IMR-90 (cell line): ENCODE results near the gene CTAGE1. TPM values are rescaled to one million over a fixed set of nuclear protein-coding genes. Genes with fewer than 3 reads are reported as not detected.

Experiments
- ATAC-seq: fragments of 200-7000 bp; cut with Tn5 transposase; 2 replicates; pipeline ENCODE4 v1.9.1; 2020; ENCODE audit warnings: low read depth, mild to moderate bottlenecking, moderate library complexity
- BruUV-seq: library from RNA; stranded (reverse); fragments of 400-500 nt; replicated peaks from 2 replicates; lab custom pipeline; 2021; lab: Mats Ljungman, UMichigan
- CTCF ChIA-PET: fragments of 300-600 bp; formaldehyde crosslinking; extraction: SDS; loops from one replicate; lab custom pipeline; 2021; ENCODE audit warnings: antibody characterized with exemption; lab: Yijun Ruan, JAX
- POLR2A ChIA-PET: fragments of 300-600 bp; sonication (Branson Sonifier 250); formaldehyde crosslinking; loops from one replicate; lab custom pipeline; 2022; ENCODE audit warnings: antibody characterized with exemption; ENCODE audit not compliant: unreplicated experiment; lab: Charles Lee
- DNase-seq: peaks from one replicate; pipeline ENCODE4 v3.0.0; 2013
- H2AFZ ChIP-seq: replicated peaks from 2 replicates; pipeline ENCODE3; 2013; ENCODE audit warnings: low read length, mild to moderate bottlenecking; ENCODE audit not compliant: poor library complexity
- H2AK5ac ChIP-seq: 2 replicates; pipeline ENCODE4 v1.6.1; 2013; ENCODE audit warnings: low read depth, low read length, inconsistent platforms
- H2AK9ac ChIP-seq: replicated peaks from 2 replicates; pipeline ENCODE3; 2013; ENCODE audit warnings: mild to moderate bottlenecking, low read depth, low read length, moderate library complexity; ENCODE audit not compliant: poor library complexity
- H2BK120ac ChIP-seq: 2 replicates; pipeline ENCODE4 v1.6.1; 2013; ENCODE audit warnings: low read depth, low read length, inconsistent platforms
- H2BK15ac ChIP-seq: 3 replicates; pipeline ENCODE4 v1.6.1; 2013; ENCODE audit warnings: low read depth, low read length, inconsistent platforms
- H2BK20ac ChIP-seq: 2 replicates; pipeline ENCODE4 v1.6.1; 2013; ENCODE audit warnings: low read depth, mild to moderate bottlenecking, inconsistent platforms, low read length, moderate library complexity
- H2BK5ac ChIP-seq: 2 replicates; pipeline ENCODE4 v1.6.1; 2013; ENCODE audit warnings: mild to moderate bottlenecking, low read depth, low read length, inconsistent platforms; ENCODE audit not compliant: poor library complexity, severe bottlenecking
- H3K14ac ChIP-seq: replicated peaks from 2 replicates; pipeline ENCODE4 v1.6.1; 2013; ENCODE audit warnings: low read depth, low read length, inconsistent platforms
- H3K18ac ChIP-seq: 2 replicates; pipeline ENCODE4 v1.6.1; 2013; ENCODE audit warnings: low read depth, low read length, control low read depth
- H3K23ac ChIP-seq: 2 replicates; pipeline ENCODE4 v1.6.1; 2013; ENCODE audit warnings: low read depth, low read length, inconsistent platforms
- H3K27ac ChIP-seq: 2 replicates; pipeline ENCODE4 v1.5.1; 2013; ENCODE audit warnings: mild to moderate bottlenecking, control low read depth, low read length; ENCODE audit not compliant: insufficient read depth
- H3K27me3 ChIP-seq: 2 replicates; pipeline ENCODE4 v1.6.1; 2013; ENCODE audit warnings: low read length; ENCODE audit not compliant: control insufficient read depth, insufficient read depth
- H3K36me3 ChIP-seq: 2 replicates; pipeline ENCODE4 v1.6.1; 2013; ENCODE audit warnings: low read length, mixed read lengths; ENCODE audit not compliant: control insufficient read depth, insufficient read depth
- H3K4ac ChIP-seq: 2 replicates; pipeline ENCODE4 v1.6.1; 2013; ENCODE audit warnings: low read depth, low read length, inconsistent platforms
- H3K4me1 ChIP-seq: 2 replicates; pipeline ENCODE4 v1.6.1; 2013; ENCODE audit warnings: low read length, mixed read lengths; ENCODE audit not compliant: control insufficient read depth, insufficient read depth
- H3K4me2 ChIP-seq: 2 replicates; pipeline ENCODE4 v1.6.1; 2013; ENCODE audit warnings: low read depth, mild to moderate bottlenecking, control low read depth, low read length, moderate library complexity
- H3K4me3 ChIP-seq: 2 replicates; pipeline ENCODE4 v1.5.1; 2013; ENCODE audit warnings: low read depth, mild to moderate bottlenecking, control low read depth, low read length, moderate library complexity; ENCODE audit not compliant: insufficient read depth
- H3K56ac ChIP-seq: 2 replicates; pipeline ENCODE4 v1.6.1; 2013; ENCODE audit warnings: low read length, inconsistent platforms; ENCODE audit not compliant: insufficient read depth; ENCODE audit errors: extremely low read depth
- H3K79me1 ChIP-seq, 2 experiments: 2 replicates each; pipeline ENCODE4 v1.6.1; 2013; ENCODE audit warnings: low read length in 2 of 2, inconsistent platforms in 1 of 2, low read depth in 1 of 2
- H3K9ac ChIP-seq: 2 replicates; pipeline ENCODE4 v1.6.1; 2013; ENCODE audit warnings: low read depth, low read length, control low read depth
- H3K9me1 ChIP-seq: 2 replicates; pipeline ENCODE4 v1.6.1; 2013; ENCODE audit warnings: low read length, inconsistent platforms; ENCODE audit not compliant: insufficient read depth
- H3K9me3 ChIP-seq: 2 replicates; pipeline ENCODE4 v1.6.1; 2013; ENCODE audit warnings: low read length; ENCODE audit not compliant: control insufficient read depth, insufficient read depth
- H4K20me1 ChIP-seq: 2 replicates; pipeline ENCODE4 v1.6.1; 2013; ENCODE audit warnings: low read length, inconsistent platforms; ENCODE audit not compliant: insufficient read depth
- H4K5ac ChIP-seq: 2 replicates; pipeline ENCODE4 v1.6.1; 2013; ENCODE audit warnings: mild to moderate bottlenecking, low read depth, low read length, control low read depth
- H4K8ac ChIP-seq, 2 experiments: 2 replicates each; pipeline ENCODE4 v1.6.1; 2013; ENCODE audit warnings: low read depth in 2 of 2, low read length in 2 of 2, control low read depth in 1 of 2, inconsistent platforms in 1 of 2
- H4K91ac ChIP-seq: 2 replicates; pipeline ENCODE4 v1.6.1; 2013; ENCODE audit warnings: low read depth, low read length, inconsistent platforms; ENCODE audit not compliant: insufficient read depth
- MXI1 ChIP-seq: IDR thresholded peaks from 2 replicates; pipeline ENCODE4 v1.6.1; 2012; ENCODE audit warnings: low read depth, mild to moderate bottlenecking, low read length, moderate library complexity, borderline replicate concordance
- NFE2L2 ChIP-seq: fragments of 150-350 bp; IDR thresholded peaks from 2 replicates; pipeline ENCODE4 v1.6.1; 2016; ENCODE audit warnings: low read depth, mild to moderate bottlenecking, low read length
- WGBS, 2 experiments: methylation state at CpG; one replicate each; pipeline versions ENCODE4 v1.1.5 to v1.1.7; 2013; ENCODE audit warnings: missing lambda C conversion rate in 2 of 2; ENCODE audit not compliant: insufficient read length in 1 of 2; ENCODE audit errors: extremely low coverage in 2 of 2; 5-methylcytosine and 5-hydroxymethylcytosine counted together
- dilution Hi-C: fragments of 300-500 bp; cut with HindIII; formaldehyde crosslinking; loops from one replicate; pipeline ENCODE4 v1.14.3; 2018; ENCODE audit warnings: low sequenced_read_pairs; ENCODE audit not compliant: unreplicated experiment
- in situ Hi-C: fragments of 300-500 bp; cut with MboI; formaldehyde crosslinking; loops from 3 replicates; pipeline ENCODE4 v1.14.3; 2019; ENCODE audit warnings: low sequenced_read_pairs, inconsistent platforms, mixed read lengths
- intact Hi-C: fragments of 100-400 bp; cut with micrococcal nuclease; formaldehyde crosslinking; loops from 2 replicates; pipeline ENCODE4 v1.10.0; 2022
- polyA plus RNA-seq, 3 experiments: library from polyadenylated mRNA; depleted of rRNA; stranded (reverse); fragments of >200 nt; gene quantifications; 2 replicates each; pipeline ENCODE4 v1.2.3, GENCODE V29; 2012; ENCODE audit warnings: low replicate concordance in 1 of 3
- total RNA-seq: library from RNA; depleted of rRNA; stranded (reverse); fragments of >200 nt; gene quantifications from 2 replicates; pipeline ENCODE4 v1.2.3, GENCODE V29; 2012

The CTAGE1 gene
- total and polyA plus RNA-seq, 2 of the 4 experiments (the other 2 are of a cell fraction), result 0.09 TPM; not detected in 1

DNA sequence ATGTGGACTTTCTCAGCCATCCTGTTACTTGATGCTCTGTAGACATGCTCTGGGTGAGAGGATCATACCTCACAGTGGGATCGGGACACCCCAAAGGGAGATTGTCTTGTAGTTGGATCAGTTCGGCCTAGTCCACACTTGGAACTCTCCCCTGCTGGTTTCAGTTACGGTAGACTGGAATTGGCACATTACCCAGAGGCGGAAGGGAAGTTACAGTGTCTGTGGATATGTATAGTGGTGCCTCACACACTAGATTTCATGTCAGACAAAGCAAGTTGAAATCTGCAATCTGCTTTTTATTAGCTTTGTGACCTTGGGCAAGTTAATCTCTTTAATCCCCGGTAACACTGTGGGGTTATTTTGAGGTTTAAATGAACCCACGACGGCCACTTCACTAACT, 16.2 kb upstream of the CTAGE1 start:
- H3K27me3 ChIP-seq, result no peaks in the 10 kb centered on the region
- CTCF ChIA-PET, result no interaction called here

More for the DNA sequence above, 16.2 kb upstream of the CTAGE1 start:
- peaks cover 7% of the 10 kb centered on the region; the same call in 1 of the 2 replicates for H3K9me1 ChIP-seq
- no TSS peak for BruUV-seq
- no peak overlapping the region for H3K4me2 ChIP-seq
- no peak overlapping the region for H2AK9ac ChIP-seq
- no CpG with 5 or more reads among the region's 7 CpGs for WGBS, 2 experiments
- no peaks in the 10 kb centered on the region for H3K79me1 ChIP-seq
- H2BK15ac ChIP-seq, result peak overlapping the region; percentile 54; the same call in 2 of the 3 replicates
- peak overlapping the region; percentile 83 for H2AK5ac ChIP-seq
- intact Hi-C loops (loop anchor here (10.0 kb wide), 2 partner anchors 119 to 121 kb away; no protein-coding TSS in a partner anchor), in situ Hi-C loops (no loop called here), dilution Hi-C loops (no loop called here)
- peak overlapping the region; percentile 72; the same call in 1 of the 2 replicates for H2BK120ac ChIP-seq
- H4K91ac ChIP-seq, result peak overlapping the region; percentile 47; the same call in 1 of the 2 replicates
- H3K4ac ChIP-seq, result peak overlapping the region; percentile 69; the same call in 1 of the 2 replicates
- DNase-seq, result peak; percentile 17
- peak overlapping the region; percentile 42; the same call in 1 of the 2 replicates for H3K18ac ChIP-seq
- POLR2A ChIA-PET, result no interaction called here
- TF ChIP-seq NFE2L2 (no peak), MXI1 (no peak)
- peak overlapping the region; percentile 34; the same call in 1 of the 2 replicates for H4K5ac ChIP-seq
- H2BK20ac ChIP-seq, result peak overlapping the region; percentile 48
- no peak overlapping the region; the same call in 1 of the 2 replicates for H3K14ac ChIP-seq
- H4K20me1 ChIP-seq, result no peaks in the 10 kb centered on the region
- H3K27ac ChIP-seq, result no peak overlapping the region
- no peak overlapping the region for H3K56ac ChIP-seq
- H2AFZ ChIP-seq, result no peak overlapping the region
- no peak overlapping the region for H3K9ac ChIP-seq
- H4K8ac ChIP-seq, result peak overlapping the region; percentile 4 to 17; a peak in 2 of 4 replicates
- no peak for ATAC-seq
- no peak overlapping the region for H3K4me3 ChIP-seq
- peak overlapping the region; percentile 35 for H2BK5ac ChIP-seq
- H3K9me3 ChIP-seq, result no peaks in the 10 kb centered on the region
- H3K4me1 ChIP-seq, result peaks cover 13% of the 10 kb centered on the region
- H3K36me3 ChIP-seq, result no peaks in the 10 kb centered on the region
- no peak overlapping the region for H3K23ac ChIP-seq
